HCEC 1CT (cell line): Measurements from ENCODE around the gene CELF5.
"Not testable (repeated sequence)": the region's sequence is repeated elsewhere in the genome, so short reads cannot be mapped to it uniquely, and the experiment has no call there.

Experiments
- DNase-seq: peaks from one replicate; pipeline ENCODE4 v3.0.0-alpha.2; 2017

Gene CELF5

DNA sequence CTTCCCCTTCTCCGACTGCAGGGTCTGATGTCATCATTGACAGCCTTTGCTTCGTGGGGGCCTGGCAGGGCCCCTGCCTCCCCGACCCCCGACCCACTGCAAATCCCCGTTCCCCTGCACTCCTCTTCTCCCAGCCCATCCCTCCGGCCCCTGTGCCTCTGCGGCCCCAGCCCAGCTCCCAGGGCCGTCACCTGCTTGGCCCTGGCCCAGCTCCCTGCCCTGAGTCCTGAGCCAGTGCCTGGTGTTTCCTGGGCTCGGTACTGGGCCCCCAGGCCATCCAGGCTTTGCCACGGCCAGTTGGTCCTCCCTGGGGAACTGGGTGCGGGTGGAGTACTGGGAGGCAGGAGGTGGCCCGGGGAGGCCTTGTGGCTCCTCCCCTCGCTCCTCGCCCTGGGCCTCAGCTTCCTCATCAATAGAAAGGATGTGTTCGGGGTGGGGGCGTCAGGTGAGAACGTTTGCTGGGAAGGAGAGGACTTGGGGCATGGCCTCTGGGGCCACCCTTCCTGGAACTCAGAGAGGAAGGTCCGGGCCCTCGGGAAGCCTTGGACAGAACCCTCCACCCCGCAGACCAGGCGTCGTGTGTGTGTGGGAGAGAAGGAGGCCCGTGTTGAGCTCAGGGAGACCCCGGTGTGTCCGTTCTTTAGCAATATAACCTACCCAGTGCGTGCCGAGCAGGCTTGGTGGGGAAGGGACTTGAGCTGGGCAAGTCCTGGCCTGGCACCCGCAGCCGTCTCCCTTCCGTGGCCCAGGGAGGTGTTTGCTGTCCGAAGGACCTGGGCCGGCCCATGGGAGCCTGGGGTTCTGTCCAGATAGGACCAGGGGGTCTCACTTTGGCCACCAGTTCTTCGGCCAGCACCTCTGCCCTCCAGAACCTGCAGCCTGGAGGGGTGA lies 15.9 kb upstream of the CELF5 start:
- no peak for DNase-seq

DNA sequence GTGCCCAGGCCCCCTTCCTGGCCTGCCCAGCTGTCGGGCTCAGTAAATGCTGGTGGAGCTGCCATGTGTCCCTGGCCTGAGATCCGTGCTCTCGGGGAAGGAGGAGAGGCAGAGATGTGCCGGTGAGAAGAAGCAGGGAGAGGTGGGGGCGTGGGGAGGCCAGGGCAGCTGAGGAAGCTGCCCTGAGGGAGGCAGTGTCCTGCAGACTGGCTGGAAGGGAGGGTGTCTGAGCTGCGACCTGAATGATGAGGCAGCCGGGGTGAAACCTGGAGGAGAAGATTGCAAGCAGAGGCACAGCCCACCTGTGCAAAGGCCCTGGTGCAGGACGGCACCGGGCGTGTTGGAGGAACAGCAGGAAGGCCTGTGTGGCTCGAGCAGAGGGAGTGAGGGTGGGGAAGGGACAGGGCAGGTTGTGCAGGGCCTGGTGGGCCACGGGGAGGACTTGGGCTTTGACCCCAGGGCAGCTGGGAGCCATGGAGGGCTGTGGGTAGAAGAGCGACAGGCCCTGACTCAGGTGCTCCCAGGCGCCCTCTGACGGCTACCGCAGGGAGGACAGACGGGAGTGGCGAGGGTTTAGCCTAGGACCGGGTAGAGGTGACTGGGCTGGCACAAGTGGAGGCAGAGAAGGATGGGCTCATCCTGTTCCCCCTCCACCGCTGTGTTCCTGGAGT lies 14.0 kb upstream of the CELF5 start:
- peak; percentile 48 for DNase-seq

DNA sequence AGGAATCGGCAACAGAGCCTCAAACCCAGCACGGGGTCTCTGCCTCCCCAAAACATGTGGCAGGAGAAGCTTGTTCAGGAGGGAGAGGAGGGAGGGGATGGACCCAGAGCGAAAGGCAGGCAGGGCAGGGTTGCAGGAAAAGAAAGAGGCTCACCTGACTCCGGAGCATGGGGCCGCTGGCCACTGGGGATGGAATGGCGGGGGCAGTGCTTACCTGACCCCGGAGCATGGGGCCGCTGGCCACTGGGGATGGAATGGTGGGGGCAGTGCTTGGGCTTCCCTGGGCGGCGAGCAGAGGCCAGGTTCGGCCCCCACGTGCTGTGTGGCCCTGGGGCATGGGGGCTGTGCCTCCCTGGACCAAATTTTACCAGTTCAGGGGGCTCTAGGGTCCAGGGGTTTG lies 13.3 kb upstream of the CELF5 start:
- no peak for DNase-seq

DNA sequence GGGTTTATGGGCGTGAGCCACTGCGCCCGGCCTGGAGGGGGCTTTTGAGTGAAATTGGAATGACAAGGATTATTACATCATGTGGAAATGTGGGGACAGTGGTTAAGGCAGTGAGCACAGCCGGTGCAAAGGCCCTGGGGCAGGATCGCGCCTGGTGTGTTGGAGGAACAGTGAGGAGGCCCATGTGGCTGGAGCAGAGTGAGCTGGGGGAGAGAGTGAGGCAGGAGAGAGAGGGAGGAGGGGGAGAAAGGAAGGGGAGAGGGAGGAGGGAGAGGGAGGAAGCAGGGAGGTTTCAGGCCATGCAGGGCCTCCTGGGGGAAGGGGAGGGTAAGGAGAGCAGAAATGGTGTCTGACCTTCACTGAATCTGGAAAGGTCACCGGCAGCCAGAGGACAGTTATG lies 11.3 kb upstream of the CELF5 start:
- no peak for DNase-seq

DNA sequence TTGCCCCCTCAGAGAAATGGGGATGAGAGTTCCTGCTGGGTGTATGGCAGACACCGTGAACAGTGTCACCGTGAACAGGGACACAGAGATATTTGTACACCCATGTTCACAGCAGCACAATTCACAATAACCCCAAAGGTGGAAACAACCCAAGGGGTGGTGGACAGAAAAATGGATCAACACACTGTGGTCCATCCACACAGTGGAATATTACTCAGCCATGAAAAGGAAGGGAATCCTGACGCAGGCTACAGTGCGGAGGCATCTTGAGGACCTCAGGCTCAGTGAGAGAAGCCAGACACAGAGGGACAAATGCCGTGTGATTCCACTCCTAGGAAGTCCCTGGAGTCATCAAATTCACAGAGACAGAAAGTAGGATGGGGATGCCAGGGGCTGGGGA lies 7.6 kb upstream of the CELF5 start:
- no peak for DNase-seq

DNA sequence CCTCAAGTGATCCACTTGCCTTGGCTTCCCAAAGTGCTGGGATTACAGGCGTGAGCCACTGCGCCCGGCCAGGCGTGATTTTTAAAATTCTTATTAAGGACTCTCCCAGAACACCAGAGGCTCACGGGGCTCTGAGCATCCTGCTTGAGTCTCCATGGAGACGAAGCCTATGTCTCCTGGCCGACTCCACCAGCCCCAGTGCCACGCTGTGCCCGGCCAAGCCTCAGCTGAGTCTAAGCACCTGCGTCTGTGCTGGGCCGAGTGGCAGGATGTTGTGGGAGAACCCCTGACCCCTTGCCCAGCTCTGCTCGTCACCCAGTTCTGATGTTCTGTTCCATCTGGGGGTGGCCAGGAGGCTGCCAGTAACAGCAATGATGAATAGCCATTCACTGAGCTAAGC lies 3.9 kb upstream of the CELF5 start:
- DNase-seq = no peak

DNA sequence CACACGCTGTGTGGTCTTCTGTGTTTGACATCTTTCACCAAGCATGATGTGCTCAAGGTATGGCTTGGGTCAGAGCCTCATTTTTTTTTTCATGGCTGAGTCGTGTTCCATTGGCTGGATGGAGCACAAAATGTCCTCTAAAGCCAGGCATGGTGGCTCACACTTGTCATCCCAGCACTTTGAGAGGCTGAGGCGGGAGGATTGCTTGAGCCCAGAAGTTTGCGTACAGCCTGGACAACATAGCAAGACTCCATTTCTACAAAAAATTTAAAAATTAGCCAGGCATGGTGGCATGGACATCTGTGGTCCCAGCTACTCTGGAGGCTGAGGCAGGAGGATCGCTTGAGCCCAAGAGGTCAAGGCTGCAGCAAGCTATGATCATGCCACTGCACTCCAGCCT lies 2.9 kb upstream of the CELF5 start:
- DNase-seq = not testable (repeated sequence)

DNA sequence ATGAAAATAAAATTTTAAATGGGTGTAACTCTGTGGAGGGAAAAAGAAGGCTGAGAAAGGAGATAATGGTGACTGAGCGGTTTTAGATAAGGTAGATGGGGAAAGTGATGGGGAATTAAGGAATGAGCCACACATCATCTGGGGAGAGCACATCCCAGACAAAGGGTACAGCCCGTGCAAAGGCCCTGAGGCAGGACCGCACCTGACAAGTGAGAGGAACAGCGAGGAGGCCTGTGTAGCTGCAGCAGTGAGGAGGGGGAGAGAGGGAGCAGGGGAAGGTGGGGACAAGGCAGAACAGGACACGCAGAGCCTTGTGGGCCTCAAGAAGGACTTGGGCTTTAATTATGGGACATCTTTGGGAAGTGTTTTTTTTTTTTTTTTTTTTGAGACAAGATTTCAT lies 1.8 kb upstream of the CELF5 start:
- DNase-seq = no peak

DNA sequence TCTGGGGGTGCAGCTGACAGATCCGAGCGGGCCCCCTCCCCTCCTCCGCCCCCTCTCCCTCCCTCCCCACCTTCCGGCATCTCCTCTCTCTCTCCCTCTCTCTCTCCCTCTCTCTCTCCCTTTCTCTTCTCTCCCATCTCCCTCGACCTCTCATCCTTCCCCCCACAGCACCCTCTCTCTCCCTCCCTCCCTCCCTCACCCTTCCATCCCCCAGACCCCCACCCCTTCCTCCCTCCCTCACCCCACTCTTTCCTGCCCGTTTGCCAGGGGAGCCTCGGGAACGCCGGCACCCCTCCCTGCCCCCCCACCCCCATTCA lies 666 bp downstream of the CELF5 start:
- no peak for DNase-seq

DNA sequence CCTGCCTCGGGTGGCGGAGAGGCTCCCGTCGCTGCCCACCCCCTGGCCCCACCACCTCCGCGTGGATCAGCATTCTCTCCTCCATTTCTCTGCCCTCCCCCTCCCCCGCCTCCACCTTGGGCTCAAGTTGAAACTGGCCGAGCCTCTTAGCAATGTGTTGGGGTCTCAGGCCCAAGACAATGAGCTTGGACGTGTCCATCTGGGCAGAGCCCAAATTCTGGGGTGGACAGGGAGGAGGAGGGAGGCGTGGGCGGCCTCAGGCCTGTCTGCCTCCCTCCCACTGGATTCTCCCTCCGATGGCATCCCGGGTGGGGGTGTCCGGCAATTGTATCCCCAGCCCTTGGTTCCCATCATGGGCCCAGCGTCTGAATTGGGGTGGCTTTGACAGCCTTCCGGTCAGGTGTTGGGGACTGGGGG lies 1.2 kb downstream of the CELF5 start:
- DNase-seq = no peak

DNA sequence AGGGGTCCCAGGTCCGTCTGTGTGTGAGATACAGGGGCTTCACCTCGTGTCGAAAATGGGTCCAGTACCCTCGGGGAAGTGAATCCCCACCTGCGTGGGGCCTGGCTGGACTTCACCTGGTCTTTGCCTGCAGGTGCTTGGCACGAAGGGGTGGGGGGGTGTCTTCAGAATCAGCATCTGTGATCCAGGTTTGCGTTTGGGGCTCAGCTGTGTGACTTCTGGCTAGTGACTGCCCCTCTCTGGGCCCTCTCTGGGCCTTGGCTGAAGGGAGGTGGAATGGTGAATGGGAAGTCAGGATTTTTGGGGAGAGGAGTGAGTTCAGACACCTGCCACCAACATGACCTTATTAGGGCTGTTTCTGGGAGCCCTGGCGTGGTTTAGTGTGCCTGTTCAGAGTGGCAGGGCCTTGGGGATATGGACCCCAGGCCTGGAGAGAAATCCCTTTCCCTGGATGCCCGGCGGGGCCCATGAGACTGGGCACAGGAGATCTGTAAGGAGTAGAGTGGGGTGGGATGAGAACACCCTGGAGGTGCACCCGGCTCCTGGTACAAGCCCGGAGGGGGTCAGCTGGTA lies 2.7 kb downstream of the CELF5 start:
- DNase-seq = no peak

DNA sequence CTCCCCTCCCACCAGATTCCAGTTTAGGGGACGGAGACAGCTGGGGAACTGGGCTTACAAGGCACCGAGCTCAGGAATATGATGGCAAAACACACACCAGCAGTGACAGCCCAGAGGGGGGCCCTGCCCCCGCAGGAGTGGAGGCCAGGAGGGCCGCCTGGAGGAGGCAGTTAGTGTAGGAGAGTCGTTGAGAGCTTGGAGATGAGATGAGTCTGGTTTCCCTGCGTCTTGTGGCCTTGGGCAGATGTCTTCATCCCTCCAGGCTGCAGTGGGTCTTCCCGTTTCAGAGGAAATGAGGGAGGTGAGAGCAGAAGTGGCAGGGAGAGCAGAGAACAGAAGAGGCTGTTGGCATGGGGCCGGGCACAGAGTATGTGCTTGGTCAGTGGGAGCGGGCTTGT lies 4.9 kb downstream of the CELF5 start:
- no peak for DNase-seq

DNA sequence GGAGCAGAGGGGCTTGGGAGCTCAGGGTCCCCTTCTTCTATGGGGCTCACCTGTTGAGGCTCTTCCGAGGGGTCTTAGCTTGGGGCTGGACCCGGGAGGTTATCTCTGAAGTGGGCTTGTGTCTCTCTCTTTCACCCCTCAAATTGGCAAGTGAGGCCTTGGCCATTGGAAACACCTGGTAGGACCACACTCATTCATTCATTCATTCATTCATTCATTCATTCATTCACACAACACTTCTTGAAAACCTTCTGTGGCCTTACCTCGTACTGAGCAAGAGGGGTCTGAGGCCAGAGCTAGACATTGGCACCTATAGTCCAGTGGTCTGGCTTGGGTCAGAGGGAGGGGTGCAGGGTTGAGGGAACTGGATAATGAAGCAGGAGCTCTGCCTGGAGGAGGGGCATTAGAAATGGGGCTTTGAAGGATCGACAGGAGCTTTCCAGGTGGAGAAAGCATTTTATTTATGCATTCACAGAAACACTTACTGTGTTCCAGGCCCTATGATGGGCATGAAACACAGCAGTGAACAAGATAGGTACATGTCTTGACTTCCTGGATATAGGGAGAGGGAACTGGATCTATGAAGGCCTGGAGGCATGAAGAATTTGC lies 5.5 kb downstream of the CELF5 start:
- no peak for DNase-seq

DNA sequence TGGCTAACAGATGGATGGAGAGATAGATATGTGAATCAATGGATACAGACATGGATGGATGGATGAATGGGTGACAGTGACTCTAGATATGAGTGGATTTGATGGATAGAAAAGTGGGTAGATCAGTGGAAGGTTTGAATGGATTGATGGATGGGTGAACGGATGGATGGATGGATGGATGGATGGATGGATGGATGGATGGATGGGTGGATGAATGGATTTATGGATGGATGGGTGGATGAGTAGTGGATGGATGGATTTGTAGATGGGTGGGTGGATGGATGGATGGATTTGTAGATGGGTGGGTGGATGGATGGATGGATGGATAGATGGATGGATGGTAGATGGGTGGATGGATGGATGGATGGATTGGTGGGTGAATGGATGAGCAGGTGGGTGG lies 6.8 kb downstream of the CELF5 start:
- no peak for DNase-seq

DNA sequence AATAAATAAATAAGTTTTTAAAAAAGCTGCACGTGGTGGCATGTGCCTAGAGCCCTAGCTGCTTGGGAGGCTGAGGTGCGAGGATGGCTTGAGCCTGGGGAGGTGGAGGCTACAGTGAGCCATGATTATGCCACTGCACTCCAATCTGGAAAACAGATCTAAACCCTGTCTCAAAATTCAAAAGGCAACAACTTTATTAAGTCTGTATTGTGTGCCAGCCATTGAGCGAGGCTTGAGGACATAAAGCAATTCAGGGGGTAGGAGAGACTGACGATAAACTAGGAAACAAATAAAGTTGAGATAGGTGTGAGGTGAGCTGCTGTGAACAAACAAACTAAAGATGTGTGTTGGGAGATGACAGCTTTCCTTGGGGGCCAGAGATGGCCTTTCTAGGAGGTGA lies 8.7 kb downstream of the CELF5 start:
- no peak for DNase-seq

DNA sequence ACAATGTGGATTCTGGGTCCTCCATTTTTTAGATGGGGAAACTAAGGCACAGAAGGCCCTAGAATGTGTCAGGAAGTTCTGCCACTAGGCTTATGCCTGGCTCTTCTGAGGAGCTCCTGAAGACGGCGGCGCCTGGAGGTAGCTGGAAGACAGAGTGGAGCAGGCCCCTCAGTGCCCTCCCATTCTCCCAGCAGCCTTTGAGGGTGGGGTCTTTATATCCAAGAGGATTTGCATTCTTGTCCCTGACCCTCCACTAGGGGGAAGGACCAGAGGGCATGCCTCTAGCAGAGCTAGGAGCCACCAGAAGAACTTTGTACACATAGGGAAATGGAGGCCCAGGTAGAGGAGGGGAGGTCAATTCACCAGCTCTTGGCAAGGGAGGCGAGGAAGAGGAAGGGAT lies 9.4 kb downstream of the CELF5 start:
- no peak for DNase-seq

DNA sequence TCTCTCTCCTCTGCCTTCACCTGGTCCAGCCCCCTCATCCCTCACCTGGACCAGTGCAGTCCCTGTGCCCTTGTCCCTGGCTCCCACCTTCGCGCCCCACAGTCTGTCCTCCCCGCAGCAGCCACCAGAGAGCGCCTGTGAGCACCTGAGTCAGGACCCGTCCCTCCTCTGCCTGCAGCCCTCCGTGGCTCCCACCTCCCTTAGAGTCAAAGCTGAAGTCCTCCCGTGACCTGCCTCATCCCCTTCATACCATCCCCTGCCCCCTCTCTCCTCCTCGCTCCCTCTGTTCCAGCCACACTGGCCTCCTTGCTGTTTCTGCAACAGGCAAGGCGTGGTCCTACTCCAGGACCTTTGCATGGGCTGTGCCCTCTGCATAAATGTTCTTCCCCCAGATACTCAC lies 10.3 kb downstream of the CELF5 start:
- DNase-seq = no peak

DNA sequence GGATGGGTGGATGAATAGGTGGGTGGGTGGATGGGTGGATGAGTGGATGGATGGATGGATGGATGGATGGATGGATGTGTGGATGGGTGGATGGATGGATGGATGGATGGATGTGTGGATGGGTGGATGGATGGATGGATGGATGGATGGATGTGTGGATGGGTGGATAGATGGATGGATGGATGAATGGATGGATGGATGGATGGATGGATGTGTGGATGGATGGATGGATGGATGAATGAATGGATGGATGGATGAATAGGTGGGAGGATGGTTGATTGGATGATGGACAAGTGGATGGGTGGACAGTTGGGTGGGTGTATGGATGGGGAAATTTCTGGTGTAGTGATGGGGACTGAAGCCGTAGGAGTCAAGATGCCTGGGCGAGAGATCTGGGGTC lies 11.1 kb downstream of the CELF5 start:
- not testable (repeated sequence) for DNase-seq

DNA sequence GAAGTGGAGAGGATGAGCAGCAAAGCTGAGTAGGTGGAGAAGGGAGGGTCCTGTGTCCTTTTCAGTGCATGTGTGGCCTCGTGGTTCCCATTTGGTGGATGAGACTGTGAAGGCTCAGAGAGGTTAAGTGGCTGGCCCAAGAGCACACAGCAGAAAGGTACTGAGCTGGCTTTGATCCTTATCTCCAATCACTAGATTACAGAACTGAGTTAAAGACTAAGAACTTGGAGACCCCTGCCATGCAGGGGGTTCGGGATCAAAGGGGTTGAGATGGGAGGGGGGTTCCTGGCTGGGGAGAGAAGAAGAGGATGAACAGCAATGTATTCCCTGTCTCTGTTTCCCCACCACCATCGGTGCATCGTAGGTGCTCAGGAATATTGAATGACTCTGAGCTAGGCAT lies 11.8 kb downstream of the CELF5 start:
- DNase-seq = no peak

DNA sequence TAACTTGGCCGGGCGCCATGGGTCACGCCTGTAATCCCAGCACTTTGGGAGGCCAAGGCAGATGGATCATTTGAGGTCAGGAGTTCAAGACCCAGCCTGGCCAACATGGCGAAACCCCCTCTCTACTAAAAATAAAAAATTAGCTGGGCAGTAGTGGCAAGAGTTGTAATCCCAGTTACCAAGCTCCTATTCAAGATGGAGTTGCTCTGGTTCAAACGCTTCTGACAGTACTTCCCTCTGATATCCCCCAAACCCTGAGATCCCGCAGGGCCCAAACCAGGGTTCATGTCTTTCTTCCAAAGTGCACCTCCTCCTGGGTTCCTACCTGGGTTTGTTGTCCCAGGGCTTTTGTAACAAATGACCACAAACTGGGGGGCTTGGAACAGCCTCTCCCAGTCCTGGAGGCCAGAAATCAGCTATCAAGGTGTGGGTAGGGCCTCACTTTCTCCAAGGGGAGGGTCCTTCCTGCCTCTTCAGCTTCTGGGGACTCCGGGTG lies 13.7 kb downstream of the CELF5 start:
- DNase-seq = no peak

DNA sequence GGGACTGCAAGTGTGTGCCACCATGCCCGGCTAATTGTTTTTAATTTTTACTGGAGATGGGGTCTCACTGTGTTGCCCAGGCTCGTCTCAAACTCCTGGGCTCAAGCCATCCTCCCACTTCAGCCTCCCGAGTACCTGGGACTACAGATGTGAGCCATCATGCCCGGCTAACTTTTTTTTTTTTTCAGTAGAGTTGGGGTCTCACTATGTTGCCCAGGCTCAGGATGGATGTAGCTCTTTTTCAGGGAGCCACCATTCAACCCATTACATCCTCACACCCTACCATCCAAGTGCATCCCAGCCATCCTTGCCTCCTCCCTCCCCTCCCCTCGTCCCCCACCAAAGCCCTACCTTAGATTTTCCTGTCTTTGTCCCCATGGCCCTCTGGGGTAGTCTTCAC lies 14.9 kb downstream of the CELF5 start:
- DNase-seq = no peak

DNA sequence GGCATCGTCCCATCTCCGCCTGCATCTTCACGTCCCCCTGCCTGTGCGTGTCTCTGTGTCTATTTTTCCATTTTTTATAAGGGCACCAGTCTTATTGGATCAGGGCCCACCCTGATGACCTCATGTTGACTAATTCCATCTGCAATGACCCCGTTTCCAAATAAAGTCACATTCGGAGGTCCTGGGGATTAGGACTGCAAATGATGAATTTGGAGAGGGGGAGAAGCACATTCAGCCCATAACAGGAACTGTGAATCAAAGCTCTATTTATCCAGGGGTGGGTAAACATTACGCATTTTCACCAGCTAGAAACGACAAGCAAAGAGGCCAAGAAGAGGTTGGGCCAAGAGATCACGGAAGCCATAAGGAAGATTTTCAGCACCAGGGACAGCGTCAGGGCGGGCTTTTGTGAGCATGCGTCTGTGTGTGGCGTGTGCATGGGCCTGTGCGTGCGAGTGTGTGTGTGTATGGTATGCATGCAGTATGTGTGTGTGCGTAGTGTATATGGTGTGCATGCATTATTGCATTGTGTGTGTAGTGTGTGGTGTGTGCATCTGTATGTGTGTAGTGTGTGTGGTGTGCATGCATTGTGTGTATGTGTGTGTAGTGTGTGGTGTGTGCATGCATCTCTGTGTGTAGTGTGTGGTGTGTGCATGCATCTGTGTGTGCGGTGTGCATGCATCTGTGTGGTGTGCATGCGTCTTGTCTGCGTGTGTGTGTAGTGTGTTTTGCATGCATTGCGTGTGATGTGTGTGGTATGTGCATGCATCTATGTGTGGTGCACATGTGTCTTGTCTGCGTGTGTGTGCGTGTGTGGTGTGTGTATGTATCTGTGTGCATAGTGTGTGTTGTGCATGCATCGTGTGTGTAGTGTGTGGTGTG lies 19.6 kb downstream of the CELF5 start:
- peak; percentile 39 for DNase-seq

DNA sequence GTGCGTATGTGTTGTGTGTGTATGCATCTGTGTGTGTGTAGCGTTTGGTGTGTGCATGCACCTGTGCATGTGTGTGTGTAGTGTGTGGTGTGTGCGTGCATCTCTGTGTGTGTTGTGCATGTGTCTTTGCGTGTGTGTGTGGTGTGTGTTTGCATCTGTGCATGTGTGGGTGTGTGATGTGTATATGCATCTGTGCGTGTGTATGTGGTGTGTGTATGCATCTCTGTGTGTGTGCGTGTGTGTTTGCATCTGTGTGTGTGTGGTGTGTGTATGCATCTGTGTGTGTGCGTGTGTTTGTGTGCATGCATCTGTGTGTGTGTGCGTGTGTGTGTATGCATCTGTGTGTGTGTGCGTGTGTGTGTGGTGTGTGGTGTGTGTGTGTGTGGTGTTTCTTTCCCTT lies 20.6 kb downstream of the CELF5 start:
- no peak for DNase-seq
